Stimulated activated CD8-positive, alpha-beta memory T cell treated with anti-CD3 and anti-CD28 coated beads, Interleukin-15, amount 100 ng/mL, for 4 hours (primary cell): ENCODE data around the gene ZNF337.
"Not testable (repeated sequence)": the region's sequence is repeated elsewhere in the genome, so short reads cannot be mapped to it uniquely, and the experiment has no call there.

Experiments
- DNase-seq, 2 donors: peaks; one replicate each; pipeline ENCODE4 v3.0.0-alpha.2; 2020; ENCODE audit warnings: low read depth in 2 of 2

ZNF337 gene

GRCh38 chr20:25695532-25696370, 902 bp downstream of the ZNF337 start:
- no peak for DNase-seq

- DNase-seq, result no peak
Measured at GRCh38 chr20:25692499-25692898, 4.2 kb downstream of the ZNF337 start.

GRCh38 chr20:25690427-25690826, 6.2 kb downstream of the ZNF337 start:
- DNase-seq, result no peak

- DNase-seq, result no peak
Measured at GRCh38 chr20:25686081-25687067, 10.3 kb downstream of the ZNF337 start.

GRCh38 chr20:25685276-25686080, 11.2 kb downstream of the ZNF337 start:
- DNase-seq, result no peak

GRCh38 chr20:25683826-25684225, 12.8 kb downstream of the ZNF337 start:
- DNase-seq, result not testable (repeated sequence)

- DNase-seq, result no peak
Measured at GRCh38 chr20:25683050-25683449, 13.6 kb downstream of the ZNF337 start.

GRCh38 chr20:25676164-25676809, 20.4 kb downstream of the ZNF337 start:
- no peak for DNase-seq

- DNase-seq, result no peak
Measured at GRCh38 chr20:25675161-25675560, 21.5 kb downstream of the ZNF337 start.

GRCh38 chr20:25672659-25673235, 23.9 kb downstream of the ZNF337 start:
- no peak for DNase-seq

- DNase-seq, result no peak
Measured at GRCh38 chr20:25669826-25670422, 26.7 kb downstream of the ZNF337 start.

- DNase-seq, result no peak
Measured at GRCh38 chr20:25668446-25668845, 28.2 kb downstream of the ZNF337 start.

- no peak for DNase-seq
Measured at GRCh38 chr20:25659999-25660398, 36.7 kb downstream of the ZNF337 start.

GRCh38 chr20:25654487-25654886, 42.2 kb downstream of the ZNF337 start:
- no peak for DNase-seq

GRCh38 chr20:25652866-25653265, 43.8 kb downstream of the ZNF337 start:
- not testable (repeated sequence) for DNase-seq

- no peak for DNase-seq
Measured at GRCh38 chr20:25644814-25645213, 51.8 kb downstream of the ZNF337 start.

GRCh38 chr20:25643716-25644115, 52.9 kb downstream of the ZNF337 start:
- no peak for DNase-seq

- DNase-seq, result no peak
Measured at GRCh38 chr20:25637247-25637646, 59.4 kb downstream of the ZNF337 start.

GRCh38 chr20:25632940-25633790, 63.5 kb downstream of the ZNF337 start:
- DNase-seq, result no peak
